ENCODE results near the gene GANAB. TPM values are rescaled to one million over a fixed set of nuclear protein-coding genes. Genes with fewer than 3 reads are reported as not detected.

Gene GANAB
- total and polyA plus RNA-seq, 2 donors (not counting 1 experiment from before 2014, with no cell fraction given): 279 to 328 TPM

GRCh38 chr11:62595124-62595523 lies 51.3 kb downstream of the GANAB start:
- DNase-seq (ENCODE audit: low read depth in 2 of 2): no peak
- H3K27me3 ChIP-seq (ENCODE audit: control insufficient read depth, insufficient read depth, low read length): no peaks in the 10 kb centered on the region
- H4K20me1 ChIP-seq (ENCODE audit: control insufficient read depth, extremely low read depth, insufficient read depth, low read length): no peaks in the 10 kb centered on the region
- no peak overlapping the region for H3K27ac ChIP-seq (ENCODE audit: insufficient read depth, low read length)
- no peak overlapping the region for H3K4me3 ChIP-seq (replicated peaks in 1 of 4; ENCODE audit: control extremely low read depth in 1 of 4, insufficient read depth in 1 of 4, low read depth in 3 of 4, low read length in 4 of 4)
- no peak overlapping the region for H3K9ac ChIP-seq (ENCODE audit: insufficient read depth, low read length)
- peaks cover 12% of the 10 kb centered on the region for H3K4me1 ChIP-seq (ENCODE audit: control insufficient read depth, extremely low read depth, insufficient read depth, low read length)
- no peak overlapping the region for H2AFZ ChIP-seq (ENCODE audit: low read length)
- H3K4me2 ChIP-seq (ENCODE audit: extremely low read depth, insufficient read depth, low read length): no peak overlapping the region
- H3K79me2 ChIP-seq (ENCODE audit: control insufficient read depth, insufficient read depth, low read length): peaks cover 29% of the 10 kb centered on the region
- H3K9me3 ChIP-seq (ENCODE audit: control insufficient read depth, insufficient read depth, low read depth, low read length): no peaks in the 10 kb centered on the region
- H3K36me3 ChIP-seq (ENCODE audit: control insufficient read depth, insufficient read depth, low read length): peaks cover 23% of the 10 kb centered on the region
- TF ChIP-seq CTCF (conservative IDR thresholded peaks at IDR 0.05 in 1 of 2, IDR thresholded peaks at IDR 0.05 in 1 of 2; ENCODE audit: low read depth in 1 of 2, low read length in 2 of 2) (no peak), EZH2 (IDR thresholded peaks at IDR 0.05; ENCODE audit: low read length, missing control alignments) (no peak)

- Histone ChIP-seq H3K9me3 (ENCODE audit: control insufficient read depth, insufficient read depth, low read depth, low read length) (no peaks in the 10 kb centered on the region), H4K20me1 (ENCODE audit: control insufficient read depth, extremely low read depth, insufficient read depth, low read length) (no peaks in the 10 kb centered on the region), H3K4me3 (replicated peaks in 1 of 4; ENCODE audit: control extremely low read depth in 1 of 4, insufficient read depth in 1 of 4, low read depth in 3 of 4, low read length in 4 of 4) (no peak overlapping the region), H3K36me3 (ENCODE audit: control insufficient read depth, insufficient read depth, low read length) (peaks cover 24% of the 10 kb centered on the region), H3K4me1 (ENCODE audit: control insufficient read depth, extremely low read depth, insufficient read depth, low read length) (peaks cover 10% of the 10 kb centered on the region), H3K4me2 (ENCODE audit: extremely low read depth, insufficient read depth, low read length) (no peak overlapping the region), H3K79me2 (ENCODE audit: control insufficient read depth, insufficient read depth, low read length) (peaks cover 21% of the 10 kb centered on the region), H2AFZ (ENCODE audit: low read length) (no peak overlapping the region), H3K9ac (ENCODE audit: insufficient read depth, low read length) (no peak overlapping the region), H3K27ac (ENCODE audit: insufficient read depth, low read length) (no peak overlapping the region), H3K27me3 (ENCODE audit: control insufficient read depth, insufficient read depth, low read length) (no peaks in the 10 kb centered on the region)
- peak; percentile 53 to 66 for TF ChIP-seq CTCF (conservative IDR thresholded peaks at IDR 0.05 in 1 of 2, IDR thresholded peaks at IDR 0.05 in 1 of 2; ENCODE audit: low read depth in 1 of 2, low read length in 2 of 2)
- no peak for TF ChIP-seq EZH2 (IDR thresholded peaks at IDR 0.05; ENCODE audit: low read length, missing control alignments)
- DNase-seq (ENCODE audit: low read depth in 2 of 2): peak; percentile 66 to 78
These were observed 52.9 kb downstream of the GANAB start for GRCh38 chr11:62593434-62594044.

GRCh38 chr11:62592989-62593421 lies 53.4 kb downstream of the GANAB start:
- Histone ChIP-seq H4K20me1 (ENCODE audit: control insufficient read depth, extremely low read depth, insufficient read depth, low read length) (no peaks in the 10 kb centered on the region), H3K4me2 (ENCODE audit: extremely low read depth, insufficient read depth, low read length) (no peak overlapping the region), H2AFZ (ENCODE audit: low read length) (no peak overlapping the region), H3K4me3 (replicated peaks in 1 of 4; ENCODE audit: control extremely low read depth in 1 of 4, insufficient read depth in 1 of 4, low read depth in 3 of 4, low read length in 4 of 4) (no peak overlapping the region), H3K4me1 (ENCODE audit: control insufficient read depth, extremely low read depth, insufficient read depth, low read length) (peaks cover 10% of the 10 kb centered on the region), H3K27me3 (ENCODE audit: control insufficient read depth, insufficient read depth, low read length) (no peaks in the 10 kb centered on the region), H3K9ac (ENCODE audit: insufficient read depth, low read length) (no peak overlapping the region), H3K9me3 (ENCODE audit: control insufficient read depth, insufficient read depth, low read depth, low read length) (no peaks in the 10 kb centered on the region), H3K79me2 (ENCODE audit: control insufficient read depth, insufficient read depth, low read length) (peaks cover 16% of the 10 kb centered on the region), H3K36me3 (ENCODE audit: control insufficient read depth, insufficient read depth, low read length) (peaks cover 22% of the 10 kb centered on the region), H3K27ac (ENCODE audit: insufficient read depth, low read length) (peak overlapping the region; percentile 91)
- no peak for TF ChIP-seq EZH2 (IDR thresholded peaks at IDR 0.05; ENCODE audit: low read length, missing control alignments)
- TF ChIP-seq CTCF (conservative IDR thresholded peaks at IDR 0.05 in 1 of 2, IDR thresholded peaks at IDR 0.05 in 1 of 2; ENCODE audit: low read depth in 1 of 2, low read length in 2 of 2): no peak
- no peak for DNase-seq (ENCODE audit: low read depth in 2 of 2)

All from fibroblast of lung (primary cell).